ENCODE measurements around the gene ALX1. TPM values are rescaled to one million over a fixed set of nuclear protein-coding genes. Genes with fewer than 3 reads are reported as not detected.

Gene ALX1
- total RNA-seq, 1 experiment from 2014 or later, result not detected

GRCh38 chr12:85257671-85258070 is 22.3 kb upstream of the ALX1 start:
- no peaks in the 10 kb centered on the region for H3K27me3 ChIP-seq (ENCODE audit: insufficient read depth, low read length)
- no peak overlapping the region for H3K27ac ChIP-seq (ENCODE audit: low read depth, low read length)
- no TSS peak for BruUV-seq (replicated peaks)
- DNase-seq (ENCODE audit: low read depth, low spot score) (no peak), ATAC-seq (no peak)
- H3K9ac ChIP-seq (ENCODE audit: low read length), result no peak overlapping the region
- no peaks in the 10 kb centered on the region for H3K79me2 ChIP-seq (ENCODE audit: insufficient read depth, low read length)
- H3K36me3 ChIP-seq (ENCODE audit: control insufficient read depth in 1 of 2, insufficient read depth in 2 of 2, low read length in 2 of 2), result no peaks in the 10 kb centered on the region
- ChIA-PET RAD21 (ENCODE audit: low non-redundant PET in 1 of 2, low total read pairs in 2 of 2, uncharacterized antibody in 2 of 2, unreplicated experiment in 2 of 2) (no interaction called here), POLR2A (no interaction called here), CTCF (no interaction called here)
- H3K4me2 ChIP-seq (ENCODE audit: low read length), result no peak overlapping the region
- intact Hi-C loops (cut with micrococcal nuclease), result no loop called here
- no peaks in the 10 kb centered on the region for H4K20me1 ChIP-seq (ENCODE audit: insufficient read depth)
- no peak overlapping the region for H3K4me3 ChIP-seq (replicated peaks in 1 of 2; ENCODE audit: low read depth in 1 of 2, low read length in 2 of 2)
- TF ChIP-seq ZBTB33 (IDR thresholded peaks at IDR 0.05; ENCODE audit: extremely low read depth, insufficient replicate concordance, low read length) (no peak), REST (IDR thresholded peaks at IDR 0.05; ENCODE audit: low read depth) (no peak), CTCF (IDR thresholded peaks at IDR 0.05 in 2 of 3, conservative IDR thresholded peaks at IDR 0.05 in 1 of 3; ENCODE audit: borderline replicate concordance in 1 of 3, insufficient read depth in 1 of 3, low read depth in 2 of 3, low read length in 2 of 3) (no peak), YY1 (IDR thresholded peaks at IDR 0.05; ENCODE audit: extremely low read depth, insufficient replicate concordance, low read depth, low read length) (no peak), CBX3 (IDR thresholded peaks at IDR 0.05; ENCODE audit: low read depth) (no peak), SP1 (IDR thresholded peaks at IDR 0.05; ENCODE audit: low read depth) (no peak)
- no peak overlapping the region for H2AFZ ChIP-seq (ENCODE audit: low read depth, low read length, poor library complexity, severe bottlenecking)
- H3K9me3 ChIP-seq (ENCODE audit: control insufficient read depth in 1 of 2, insufficient read depth in 1 of 2, low read depth in 1 of 2, low read length in 2 of 2), result no peaks in the 10 kb centered on the region
- no peaks in the 10 kb centered on the region for H3K4me1 ChIP-seq (ENCODE audit: control insufficient read depth in 1 of 2, insufficient read depth in 2 of 2, low read length in 2 of 2)
- no peaks in the 10 kb centered on the region for H3K9me2 ChIP-seq (ENCODE audit: insufficient read depth)
